HG03095 (cell line): Measurements from ENCODE around the gene PIK3C2G.

Experiments used
- ATAC-seq: cut with Tn5 transposase; IDR thresholded peaks from one replicate; pipeline ENCODE4 v1.9.1; 2021; ENCODE audit warnings: moderate library complexity; ENCODE audit not compliant: unreplicated experiment

PIK3C2G gene

DNA sequence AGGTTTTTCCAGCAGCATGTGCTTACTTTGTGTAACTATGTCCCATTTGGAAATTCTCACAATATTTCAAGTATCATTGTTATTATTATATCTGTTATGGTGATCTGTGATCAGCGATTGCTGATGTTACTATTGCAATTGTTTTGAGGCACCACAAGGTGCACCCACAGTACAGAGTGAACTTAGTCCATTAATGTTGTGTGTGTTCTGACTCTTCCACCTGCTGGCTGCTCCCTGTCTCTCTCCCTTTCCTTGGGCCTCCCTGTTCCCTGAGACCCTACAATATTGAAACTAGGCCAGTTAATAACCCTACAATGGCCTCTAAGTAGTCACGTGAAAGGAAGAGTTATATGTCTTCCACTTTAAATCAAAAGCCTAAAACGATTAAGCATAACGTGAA is 153.9 kb downstream of the PIK3C2G start:
- no peak for ATAC-seq

DNA sequence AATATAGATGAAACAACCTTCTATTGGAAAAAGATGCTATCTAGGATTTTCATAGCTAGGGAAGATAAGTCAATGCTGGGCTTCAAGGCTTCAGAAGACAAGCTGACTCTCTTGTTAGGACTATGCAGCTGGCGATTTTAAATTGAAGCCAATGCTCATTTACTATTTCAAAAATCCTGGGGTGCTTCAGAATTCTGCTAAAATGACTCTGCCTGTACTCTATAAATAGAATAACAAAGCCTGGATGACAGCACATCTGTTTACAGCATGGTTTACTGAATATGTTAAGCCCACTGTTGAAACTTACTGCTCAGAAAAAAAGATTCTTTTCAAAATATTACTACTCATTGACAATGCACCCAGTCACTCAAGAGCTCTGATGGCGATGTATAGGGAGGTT is 155.1 kb downstream of the PIK3C2G start:
- no peak for ATAC-seq

DNA sequence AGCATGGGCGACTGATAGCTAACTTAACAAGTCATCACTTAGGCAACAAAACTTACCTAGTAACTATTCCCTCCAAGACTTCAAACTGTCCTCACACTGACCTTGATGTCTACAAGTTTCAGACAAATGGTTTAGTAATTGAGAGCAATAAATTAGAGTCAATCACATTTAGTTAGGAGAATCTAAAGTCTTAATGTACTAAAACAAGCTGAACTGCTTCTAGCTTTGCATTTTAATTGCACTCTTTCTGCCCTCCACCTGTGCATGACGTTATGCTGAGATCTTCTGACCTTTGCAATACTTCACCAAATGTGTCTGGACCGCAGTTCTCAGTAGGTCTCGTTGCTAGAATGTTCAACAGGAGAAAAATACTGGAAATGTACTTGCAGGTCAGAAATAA is 158.0 kb downstream of the PIK3C2G start:
- no peak for ATAC-seq

DNA sequence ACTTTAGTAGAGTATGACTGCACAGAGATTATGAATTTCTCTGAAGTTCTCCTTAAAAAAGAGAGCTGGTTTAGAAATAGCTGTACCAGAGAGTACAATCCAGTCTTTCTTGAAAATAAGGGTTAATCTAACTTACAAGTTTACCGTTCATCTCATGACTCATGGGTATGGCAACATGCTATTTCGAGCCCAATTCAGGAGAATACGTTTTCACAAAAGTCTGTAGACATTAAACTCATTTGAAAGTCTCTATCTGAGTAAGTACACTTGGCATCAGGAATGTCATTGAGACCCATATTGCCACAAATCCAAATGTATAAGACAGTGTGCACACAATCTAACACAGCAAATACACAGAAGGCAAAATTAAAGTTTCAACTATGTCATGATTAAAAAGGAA is 160.5 kb downstream of the PIK3C2G start:
- ATAC-seq, result no peak

DNA sequence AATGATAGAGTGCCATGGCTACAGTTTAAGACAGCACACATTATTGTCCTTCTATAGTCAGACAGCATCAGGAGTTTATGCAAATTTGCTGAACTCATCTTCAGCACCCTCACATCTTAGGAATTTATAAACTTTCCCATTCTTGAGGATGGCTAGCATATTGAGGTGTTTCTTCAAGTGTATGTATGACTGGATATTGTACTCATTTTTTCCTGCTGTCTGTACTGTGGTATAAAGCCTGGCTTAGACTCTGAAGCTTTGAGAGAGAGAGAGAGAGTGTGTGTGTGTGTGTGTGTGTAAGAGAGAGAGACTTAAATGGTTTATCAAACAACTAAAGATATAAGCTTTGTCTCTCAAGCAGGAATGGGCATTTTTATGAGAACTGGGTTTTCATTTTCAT is 161.6 kb downstream of the PIK3C2G start:
- ATAC-seq, result no peak

DNA sequence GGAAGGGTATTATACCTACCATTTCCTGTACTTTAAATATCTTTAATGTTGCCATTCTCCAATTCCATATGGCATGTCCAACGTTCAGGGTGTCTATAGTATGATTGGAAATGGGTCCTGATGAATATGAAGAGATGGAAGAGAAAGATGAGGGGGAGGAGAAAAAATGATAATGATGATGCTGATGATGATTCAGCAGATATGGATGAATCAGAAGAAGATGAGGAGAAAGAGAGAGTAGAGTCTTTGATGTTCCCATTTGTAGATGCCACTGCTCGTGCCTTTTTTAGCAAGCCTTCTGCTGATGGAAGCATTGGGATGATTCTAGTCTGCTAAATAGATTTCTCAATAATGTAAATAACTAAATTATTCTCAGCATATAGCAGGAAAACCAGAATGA is 163.5 kb downstream of the PIK3C2G start:
- ATAC-seq, result no peak

DNA sequence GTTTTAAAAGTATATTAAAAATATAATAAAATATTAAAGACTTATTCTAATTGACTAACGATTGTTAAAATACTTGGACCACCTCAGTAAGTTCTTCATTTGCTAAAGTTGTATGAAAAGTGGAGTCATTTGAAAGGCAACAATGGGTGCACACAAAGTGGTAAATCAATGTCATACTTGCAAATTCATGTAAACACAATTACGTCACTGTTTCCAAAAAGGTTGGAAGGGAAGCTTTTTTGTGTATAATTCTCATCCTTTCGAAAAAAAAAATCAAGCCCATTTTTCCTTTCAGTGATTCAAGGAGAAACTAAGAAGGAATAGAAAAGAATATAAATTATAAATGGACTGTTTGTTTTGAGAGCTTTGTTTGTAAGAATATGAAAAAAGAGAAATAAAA is 166.2 kb downstream of the PIK3C2G start:
- no peak for ATAC-seq

DNA sequence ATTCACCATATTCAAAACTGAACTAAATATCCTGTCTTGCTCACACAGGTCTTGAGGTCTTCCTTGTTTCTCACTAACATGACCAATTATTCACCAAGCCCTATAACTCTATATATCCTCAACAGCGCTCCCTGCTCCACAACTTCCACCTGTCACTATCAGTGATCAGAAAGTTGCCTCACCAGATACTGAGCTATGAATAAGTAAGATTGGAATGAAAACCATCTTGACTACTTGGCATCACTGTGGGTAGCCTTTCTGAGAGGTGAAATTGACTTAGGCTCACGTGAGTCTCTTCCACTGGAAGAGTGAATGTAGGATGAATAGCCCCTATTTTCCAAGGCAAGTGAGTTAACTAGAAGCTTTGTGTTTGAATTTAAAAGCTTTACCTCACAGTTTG is 167.1 kb downstream of the PIK3C2G start:
- ATAC-seq, result no peak

DNA sequence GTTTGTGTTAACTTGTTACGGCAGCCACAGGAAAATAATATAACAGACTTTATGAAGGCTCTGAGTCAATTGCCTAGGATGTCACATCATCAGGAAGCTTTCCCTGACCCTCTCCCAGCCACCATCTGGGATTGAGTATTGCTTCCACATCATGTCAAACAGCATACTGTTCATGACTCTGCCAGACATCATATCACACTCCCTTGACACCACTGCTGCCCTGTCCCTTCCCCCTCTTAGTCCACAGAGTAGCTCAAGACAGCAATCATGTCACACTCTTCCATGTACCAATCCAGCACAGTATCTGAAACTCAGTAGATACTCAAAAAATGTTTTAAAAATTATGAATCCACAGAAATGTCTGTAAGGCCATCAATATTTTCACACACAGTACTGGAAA is 168.0 kb downstream of the PIK3C2G start:
- no peak for ATAC-seq

DNA sequence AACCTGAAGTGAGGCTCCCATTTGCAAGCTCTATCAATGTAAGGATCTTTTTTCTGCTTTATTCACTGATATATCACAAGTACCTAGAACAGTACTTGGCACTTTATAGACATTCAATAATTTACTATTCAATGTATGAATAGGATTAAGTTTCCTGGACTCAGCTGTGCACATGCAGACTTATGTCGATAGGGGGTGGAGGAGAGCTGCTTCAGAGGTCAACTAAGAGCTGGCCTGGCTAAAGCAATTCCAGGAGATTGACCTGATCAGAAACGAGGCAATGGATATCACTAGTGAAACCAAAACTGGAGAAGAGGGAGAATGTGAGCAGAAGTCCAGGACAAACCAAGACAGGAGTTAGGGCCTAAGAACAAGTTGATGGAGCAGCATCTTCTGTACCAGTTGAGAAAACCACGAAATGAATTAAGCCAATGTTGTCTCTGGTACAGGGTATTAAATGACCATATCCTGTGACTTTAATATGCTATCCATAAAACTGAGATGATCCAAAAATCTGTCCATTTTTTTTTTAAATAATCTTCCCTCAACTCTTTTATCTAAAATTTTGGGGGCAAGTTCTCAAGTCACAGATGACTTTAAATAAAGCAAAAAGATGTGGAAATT is 169.2 kb downstream of the PIK3C2G start:
- ATAC-seq, result no peak

DNA sequence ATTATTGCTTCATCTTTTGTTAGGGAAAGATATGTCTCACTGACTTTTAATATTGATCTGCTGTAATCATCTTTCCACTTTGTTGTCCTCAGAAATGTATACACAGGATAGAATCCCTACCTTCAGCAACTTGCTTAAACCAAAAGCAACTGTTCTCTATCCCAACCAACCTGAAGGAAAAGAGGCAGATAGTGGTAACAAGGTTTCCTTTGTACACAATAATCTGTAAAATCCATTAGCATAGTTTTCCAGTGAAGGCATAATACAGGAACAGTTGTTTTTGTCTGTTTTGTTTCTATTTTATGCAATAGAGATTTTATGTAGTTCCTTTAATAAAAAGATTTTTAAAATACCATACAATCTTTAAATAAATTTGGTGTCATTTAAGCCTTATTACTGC is 170.5 kb downstream of the PIK3C2G start:
- ATAC-seq, result no peak

DNA sequence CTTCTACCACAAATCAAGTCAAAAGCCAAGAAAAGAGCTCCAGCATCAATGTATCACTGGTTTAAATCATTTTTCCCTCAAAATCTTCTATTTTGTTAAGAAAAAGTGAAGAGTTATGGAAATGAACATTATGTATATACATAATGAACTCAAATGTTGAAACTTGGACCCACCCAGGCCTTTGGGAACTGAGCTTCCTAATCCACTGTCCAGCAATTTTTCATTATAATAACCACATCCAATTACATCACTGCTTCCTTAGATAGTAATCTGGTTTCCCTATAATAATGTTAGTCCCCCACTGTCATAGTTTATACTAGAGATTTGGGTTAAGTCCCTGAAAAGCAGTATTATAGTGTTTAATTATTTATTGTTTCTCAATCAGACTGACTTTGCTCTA is 170.9 kb downstream of the PIK3C2G start:
- ATAC-seq, result no peak

DNA sequence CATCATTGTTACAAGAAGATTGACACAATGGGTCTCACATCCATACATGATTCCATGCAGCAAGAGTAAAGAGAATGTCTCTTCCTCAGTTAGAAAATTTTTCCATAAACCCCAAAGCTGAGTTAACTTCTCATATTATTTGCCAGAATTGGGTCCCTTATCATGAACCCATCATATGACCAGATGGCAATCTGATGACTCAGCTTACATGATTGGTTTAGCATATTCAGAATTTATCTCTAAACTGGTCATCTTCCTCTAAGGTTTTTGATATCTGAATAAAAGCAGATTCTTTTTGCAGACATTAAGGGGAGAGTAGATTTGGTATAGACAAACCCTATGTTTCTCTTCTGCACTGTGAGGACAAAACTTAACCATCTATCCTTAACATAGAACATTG is 174.9 kb downstream of the PIK3C2G start:
- ATAC-seq, result no peak

DNA sequence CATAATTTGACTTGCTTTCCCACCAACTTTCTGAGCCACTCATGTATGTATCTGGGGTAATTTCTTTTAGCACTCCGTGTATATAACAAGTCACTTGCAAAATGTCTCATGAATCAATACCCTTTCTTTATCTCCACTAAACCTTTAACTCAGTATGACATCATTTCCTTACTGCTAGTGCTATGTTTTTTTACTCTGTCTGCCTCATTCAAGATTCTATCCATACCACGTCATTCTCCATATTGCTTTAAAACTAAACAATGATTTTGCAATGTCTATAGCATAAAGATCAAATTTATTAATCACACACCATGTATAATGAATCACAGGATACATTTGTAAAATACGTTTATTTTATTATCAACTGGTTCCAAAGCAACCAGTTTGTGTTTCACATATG is 178.2 kb downstream of the PIK3C2G start:
- ATAC-seq, result no peak

DNA sequence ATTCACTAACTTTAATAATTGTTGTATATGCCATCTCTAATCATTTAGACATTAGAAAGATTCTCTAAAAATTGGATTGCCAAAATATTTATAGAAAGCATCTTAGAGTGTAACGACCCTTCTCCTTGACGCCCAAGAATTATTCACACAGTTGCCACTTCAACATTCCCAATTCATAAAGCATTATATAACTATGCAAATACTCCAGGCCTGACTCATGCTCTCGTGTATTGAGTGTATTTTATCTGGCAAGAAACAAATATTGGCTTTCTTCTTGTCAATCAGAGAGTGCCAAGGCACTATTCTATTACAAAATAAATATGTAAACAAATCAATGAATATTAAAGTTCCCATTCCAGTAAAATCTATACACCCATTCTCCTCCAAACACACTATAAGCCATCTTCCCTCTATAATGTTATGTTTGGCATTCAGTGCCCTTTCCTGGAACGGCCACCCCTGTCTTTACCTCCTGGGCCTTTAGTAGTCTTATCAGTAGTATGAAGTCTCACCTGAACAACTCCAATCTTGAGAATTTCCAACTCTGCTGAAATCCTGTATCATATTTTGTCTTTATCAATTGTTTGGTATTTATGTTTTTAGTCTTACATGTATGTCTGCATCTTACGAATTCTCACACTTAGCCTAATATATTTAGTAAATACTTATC is 182.6 kb downstream of the PIK3C2G start:
- no peak for ATAC-seq

DNA sequence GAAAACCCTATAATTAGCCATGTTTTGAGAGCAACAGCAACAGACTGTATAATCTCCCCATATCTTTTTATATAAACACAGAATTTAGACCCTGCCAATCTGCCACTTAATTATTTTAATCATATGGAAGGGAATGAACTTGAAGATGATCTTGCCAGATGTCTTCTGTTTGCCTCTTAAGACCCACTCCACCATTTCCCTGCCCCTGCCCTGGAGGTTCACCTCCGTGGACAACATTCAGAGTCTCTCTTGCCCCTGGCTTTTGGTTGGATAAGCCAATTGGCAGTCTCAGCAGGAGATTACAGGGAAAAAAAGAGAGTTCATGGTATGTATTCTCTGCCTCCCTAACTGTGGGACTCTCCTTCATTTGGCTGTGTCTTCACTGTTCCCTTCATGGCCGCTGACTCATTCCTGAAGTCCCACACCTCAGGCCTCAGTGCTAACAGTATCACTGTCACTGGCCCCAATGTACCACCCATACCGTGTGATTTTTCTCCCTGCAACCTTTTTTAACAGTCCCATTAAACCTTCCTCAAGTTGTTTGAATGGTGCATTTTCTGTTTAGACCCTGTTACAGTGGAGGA is 184.8 kb downstream of the PIK3C2G start:
- ATAC-seq, result no peak

DNA sequence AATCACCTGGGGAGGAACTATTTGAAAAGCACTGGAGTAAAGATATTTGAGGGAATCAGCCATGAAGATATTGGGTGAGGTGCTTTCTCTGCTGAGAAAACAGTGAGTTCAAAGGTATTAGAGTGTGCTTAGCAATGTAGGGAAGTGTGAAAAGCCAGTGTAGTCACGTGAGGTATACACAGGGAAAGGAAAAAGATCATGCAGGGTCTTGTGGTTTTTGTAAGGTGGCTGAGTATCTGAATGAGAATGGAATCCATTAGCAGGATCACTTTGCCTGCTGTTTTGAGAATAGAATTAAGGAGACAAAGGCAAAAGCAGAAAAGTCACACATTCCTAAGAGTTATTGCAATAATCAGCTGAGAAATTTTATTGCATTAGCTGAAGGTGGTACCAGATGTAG is 193.0 kb downstream of the PIK3C2G start:
- ATAC-seq, result no peak

DNA sequence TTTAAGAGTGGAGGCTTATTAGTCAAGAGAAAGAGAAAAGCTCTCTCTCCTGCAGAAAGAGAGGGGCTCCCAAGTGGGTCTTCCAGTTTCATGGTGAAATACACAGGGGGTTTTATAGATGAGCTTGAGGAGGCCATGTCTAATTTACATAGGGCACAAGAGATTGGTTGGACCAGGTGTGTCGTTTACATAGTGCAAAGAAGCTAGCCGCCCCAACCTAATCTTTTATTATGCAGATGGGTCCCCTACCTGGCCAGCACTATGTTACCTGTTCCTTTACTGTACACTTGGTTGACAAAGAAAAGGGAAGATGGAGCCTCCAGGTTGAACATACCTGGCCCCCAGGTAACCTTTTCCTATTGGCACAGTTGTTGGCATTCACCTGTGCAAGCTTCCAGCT is 195.0 kb downstream of the PIK3C2G start:
- ATAC-seq, result no peak

DNA sequence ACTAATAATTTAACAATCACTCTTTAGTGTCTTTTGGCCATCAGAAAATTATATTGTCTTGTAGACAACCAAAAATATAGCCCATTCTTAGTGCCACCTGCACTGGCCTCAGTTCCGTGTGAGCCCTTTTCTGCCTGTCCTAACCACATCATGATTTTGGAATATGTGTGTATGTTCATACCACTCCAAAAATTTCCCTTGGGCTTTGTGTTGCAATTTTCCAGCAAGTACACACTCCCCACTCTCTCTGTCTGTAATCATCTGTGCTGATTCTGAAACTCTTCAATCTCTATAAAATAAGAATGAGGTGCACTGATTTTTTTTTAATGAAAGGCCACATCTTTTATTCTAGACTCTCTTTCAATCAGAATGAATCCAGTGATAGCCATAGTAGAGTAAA is 196.0 kb downstream of the PIK3C2G start:
- no peak for ATAC-seq

DNA sequence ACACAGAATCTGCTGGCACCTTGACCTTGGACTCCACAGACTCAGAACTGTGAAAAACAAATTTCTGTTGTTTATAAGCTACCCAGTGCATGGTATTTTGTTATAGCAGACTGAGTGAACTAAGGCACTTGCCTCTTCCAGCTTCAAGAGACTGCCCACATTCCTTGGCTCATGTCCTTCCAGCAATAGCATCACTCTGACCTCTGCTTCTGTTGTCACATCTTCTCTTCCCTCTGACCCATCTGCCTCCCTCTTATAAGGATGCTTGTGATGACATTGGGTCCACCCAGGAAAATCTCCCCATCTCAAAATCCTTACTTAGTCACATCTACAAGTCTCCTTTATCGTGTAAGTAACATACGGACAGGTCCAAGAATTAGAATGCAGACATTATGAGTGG is 200.4 kb downstream of the PIK3C2G start:
- ATAC-seq, result no peak

DNA sequence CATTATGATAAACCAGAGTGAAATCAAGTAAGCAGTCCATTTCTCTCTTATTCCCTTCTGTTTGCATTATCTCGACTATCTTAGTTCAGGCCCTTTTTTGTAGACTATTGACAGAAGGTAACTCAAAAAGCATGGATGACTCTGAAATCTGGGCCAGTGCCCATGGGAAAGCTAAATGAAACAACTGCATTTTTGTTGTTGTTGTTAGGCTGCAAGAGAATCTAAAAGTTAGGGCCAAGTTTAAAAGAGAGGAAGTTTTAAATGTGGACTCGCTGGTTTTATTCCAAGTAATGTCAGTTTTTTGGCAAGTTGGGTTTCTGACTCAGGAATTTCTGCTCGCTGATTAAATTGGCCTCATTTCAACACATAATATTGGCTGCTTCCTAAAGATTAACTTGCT is 201.1 kb downstream of the PIK3C2G start:
- ATAC-seq, result no peak

DNA sequence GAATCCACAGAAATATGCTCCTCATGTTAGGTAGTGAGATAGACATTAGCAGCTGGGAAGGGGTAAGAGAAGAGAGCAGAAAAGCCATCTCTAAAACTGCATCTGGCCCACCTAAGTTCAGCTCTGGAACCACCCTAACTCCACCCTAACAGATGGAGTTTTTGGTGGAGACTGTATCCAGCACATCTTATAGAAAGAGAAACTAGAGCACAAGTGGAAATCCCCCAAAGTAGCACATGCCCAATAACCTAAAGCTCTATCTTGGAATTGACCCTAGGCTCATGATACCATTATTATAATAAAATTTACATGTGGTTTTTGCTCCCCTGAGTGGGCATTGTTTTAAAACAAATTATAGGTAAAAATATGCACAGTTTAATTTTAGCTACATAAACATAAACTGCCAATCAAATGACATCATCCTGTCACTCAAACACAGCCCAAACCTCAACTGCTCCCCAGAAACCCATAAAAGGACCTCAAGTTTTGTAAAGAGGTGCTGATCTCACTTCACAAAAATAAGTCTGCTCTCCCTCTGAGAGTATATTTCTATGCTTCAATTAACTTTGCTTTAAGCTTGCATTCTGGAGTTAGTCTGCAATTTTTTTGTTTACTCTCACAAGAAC is 206.4 kb downstream of the PIK3C2G start:
- no peak for ATAC-seq
